Renal pelvis (tissue), 4 donors: ENCODE results near the gene TCFL5. TPM values are rescaled to one million over a fixed set of nuclear protein-coding genes. Genes with fewer than 3 reads are reported as not detected.

Source experiments
- DNase-seq: peaks from one replicate; pipeline ENCODE4 v3.0.0-alpha.2; 2013
- polyA plus RNA-seq, 3 donors: library from polyadenylated mRNA; unstranded; fragments of 120-200 nt; gene quantifications; one replicate each; pipeline ENCODE4 v1.2.1, GENCODE V29; 2013; ENCODE audit not compliant: insufficient read length in 3 of 3

Gene TCFL5
- polyA plus RNA-seq, 3 donors, result 11.3 to 13.2 (median 12.7) TPM

GRCh38 chr20:62812907-62813200, 48.8 kb downstream of the TCFL5 start:
- DNase-seq, result no peak

GRCh38 chr20:62812181-62812906, 49.3 kb downstream of the TCFL5 start:
- no peak for DNase-seq

GRCh38 chr20:62811720-62812119, 49.9 kb downstream of the TCFL5 start:
- DNase-seq, result no peak

- no peak for DNase-seq
Observed at GRCh38 chr20:62811320-62811719, 50.3 kb downstream of the TCFL5 start.

GRCh38 chr20:62809530-62810428, 51.8 kb downstream of the TCFL5 start:
- no peak for DNase-seq

- no peak for DNase-seq
Observed at GRCh38 chr20:62808211-62808865, 53.3 kb downstream of the TCFL5 start.

GRCh38 chr20:62807444-62808210, 54.0 kb downstream of the TCFL5 start:
- no peak for DNase-seq

- no peak for DNase-seq
Observed at GRCh38 chr20:62806383-62807050, 55.1 kb downstream of the TCFL5 start.

- DNase-seq, result no peak
Observed at GRCh38 chr20:62805711-62806382, 55.8 kb downstream of the TCFL5 start.

- DNase-seq, result no peak
Observed at GRCh38 chr20:62805155-62805710, 56.4 kb downstream of the TCFL5 start.

- DNase-seq, result no peak
Observed at GRCh38 chr20:62804627-62805154, 56.9 kb downstream of the TCFL5 start, which contains the start of gene OGFR. TSS of gene OGFR (plus strand) at chr20:62804835. CDS start at chr20:62804860, 25 bp downstream.

- no peak for DNase-seq
Observed at GRCh38 chr20:62804021-62804626, 57.5 kb downstream of the TCFL5 start.

GRCh38 chr20:62802026-62802712, 59.5 kb downstream of the TCFL5 start:
- DNase-seq, result no peak

- DNase-seq, result no peak
Observed at GRCh38 chr20:62801284-62802010, 60.2 kb downstream of the TCFL5 start.

- DNase-seq, result no peak
Observed at GRCh38 chr20:62800314-62801259, 61.0 kb downstream of the TCFL5 start.

GRCh38 chr20:62799873-62800272, 61.7 kb downstream of the TCFL5 start:
- no peak for DNase-seq

GRCh38 chr20:62799459-62799858, 62.2 kb downstream of the TCFL5 start:
- DNase-seq, result no peak
